ENCODE measurements around the gene ABCA13.
"Not testable (repeated sequence)": the region's sequence is repeated elsewhere in the genome, so short reads cannot be mapped to it uniquely, and the experiment has no call there.

The ABCA13 gene, protein sequence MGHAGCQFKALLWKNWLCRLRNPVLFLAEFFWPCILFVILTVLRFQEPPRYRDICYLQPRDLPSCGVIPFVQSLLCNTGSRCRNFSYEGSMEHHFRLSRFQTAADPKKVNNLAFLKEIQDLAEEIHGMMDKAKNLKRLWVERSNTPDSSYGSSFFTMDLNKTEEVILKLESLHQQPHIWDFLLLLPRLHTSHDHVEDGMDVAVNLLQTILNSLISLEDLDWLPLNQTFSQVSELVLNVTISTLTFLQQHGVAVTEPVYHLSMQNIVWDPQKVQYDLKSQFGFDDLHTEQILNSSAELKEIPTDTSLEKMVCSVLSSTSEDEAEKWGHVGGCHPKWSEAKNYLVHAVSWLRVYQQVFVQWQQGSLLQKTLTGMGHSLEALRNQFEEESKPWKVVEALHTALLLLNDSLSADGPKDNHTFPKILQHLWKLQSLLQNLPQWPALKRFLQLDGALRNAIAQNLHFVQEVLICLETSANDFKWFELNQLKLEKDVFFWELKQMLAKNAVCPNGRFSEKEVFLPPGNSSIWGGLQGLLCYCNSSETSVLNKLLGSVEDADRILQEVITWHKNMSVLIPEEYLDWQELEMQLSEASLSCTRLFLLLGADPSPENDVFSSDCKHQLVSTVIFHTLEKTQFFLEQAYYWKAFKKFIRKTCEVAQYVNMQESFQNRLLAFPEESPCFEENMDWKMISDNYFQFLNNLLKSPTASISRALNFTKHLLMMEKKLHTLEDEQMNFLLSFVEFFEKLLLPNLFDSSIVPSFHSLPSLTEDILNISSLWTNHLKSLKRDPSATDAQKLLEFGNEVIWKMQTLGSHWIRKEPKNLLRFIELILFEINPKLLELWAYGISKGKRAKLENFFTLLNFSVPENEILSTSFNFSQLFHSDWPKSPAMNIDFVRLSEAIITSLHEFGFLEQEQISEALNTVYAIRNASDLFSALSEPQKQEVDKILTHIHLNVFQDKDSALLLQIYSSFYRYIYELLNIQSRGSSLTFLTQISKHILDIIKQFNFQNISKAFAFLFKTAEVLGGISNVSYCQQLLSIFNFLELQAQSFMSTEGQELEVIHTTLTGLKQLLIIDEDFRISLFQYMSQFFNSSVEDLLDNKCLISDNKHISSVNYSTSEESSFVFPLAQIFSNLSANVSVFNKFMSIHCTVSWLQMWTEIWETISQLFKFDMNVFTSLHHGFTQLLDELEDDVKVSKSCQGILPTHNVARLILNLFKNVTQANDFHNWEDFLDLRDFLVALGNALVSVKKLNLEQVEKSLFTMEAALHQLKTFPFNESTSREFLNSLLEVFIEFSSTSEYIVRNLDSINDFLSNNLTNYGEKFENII (N-terminal part only)

DNA sequence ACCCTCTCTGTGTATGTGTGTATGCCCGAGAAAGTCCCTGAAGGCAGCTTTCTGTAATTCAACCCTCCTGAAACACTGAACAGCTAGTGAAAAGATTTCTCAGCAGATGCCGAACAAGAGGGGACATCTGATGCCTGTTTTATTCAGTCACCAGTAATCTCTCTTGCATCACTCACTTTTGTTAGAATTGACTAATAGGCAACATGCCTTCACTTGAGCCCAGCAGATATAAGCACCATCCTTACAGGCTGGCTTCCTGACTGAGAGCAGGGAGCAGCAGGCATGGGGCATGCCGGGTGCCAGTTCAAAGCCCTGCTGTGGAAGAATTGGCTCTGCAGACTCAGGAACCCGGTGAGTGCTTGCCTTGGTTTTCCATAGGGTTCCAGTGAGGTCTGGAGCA, at the start of gene ABCA13:
Gene ABCA13, plus strand, starts transcription at position 257 of the 400 bp plus-strand sequence. Its CDS starts 26 bp downstream, at position 283.
- DNase-seq, result no peak

DNA sequence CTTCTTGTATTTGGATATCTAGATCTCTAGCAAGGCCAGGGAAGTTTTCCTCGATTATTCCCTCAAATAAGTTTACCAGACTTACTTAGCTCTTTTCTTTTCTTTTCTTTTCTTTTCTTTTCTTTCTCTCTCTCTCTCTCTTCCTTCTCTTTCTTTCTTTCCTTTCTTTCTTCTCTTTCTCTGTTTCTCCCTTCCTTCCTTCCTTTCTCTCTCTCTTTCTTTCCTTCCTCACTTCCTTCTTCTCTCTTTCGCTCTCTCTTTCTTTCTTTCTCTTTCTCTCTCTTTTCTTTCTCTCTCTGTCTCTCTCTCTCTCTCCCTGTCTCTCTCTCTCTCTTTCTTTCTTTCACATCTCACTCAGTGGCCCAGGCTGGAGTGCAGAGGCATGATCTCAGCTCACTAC, 45.2 kb upstream of the ABCA13 start:
- no peak for DNase-seq

- no peak for DNase-seq
These were observed 40.6 kb upstream of the ABCA13 start for GRCh38 chr7:48130658-48131108.

DNA sequence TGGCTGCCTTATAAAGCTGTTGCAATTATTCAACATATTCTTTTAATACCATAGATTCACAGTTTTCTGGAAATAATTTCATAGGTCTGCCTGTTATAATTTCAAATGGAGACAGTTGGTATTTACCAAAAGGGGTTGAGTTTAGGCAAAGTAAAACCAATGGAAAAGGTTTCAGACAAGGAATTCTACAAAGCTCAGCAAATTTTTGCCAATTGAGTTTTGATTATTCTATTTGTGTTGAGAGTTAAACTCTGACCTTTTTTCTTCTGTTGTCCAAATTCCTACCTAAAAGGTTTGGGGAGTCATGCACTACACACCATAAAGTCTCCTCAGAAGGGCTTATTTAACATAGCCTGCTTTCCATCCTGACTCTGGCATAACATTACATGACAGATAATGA, 38.5 kb upstream of the ABCA13 start:
- DNase-seq, result no peak

- no peak for DNase-seq
These were observed 31.8 kb upstream of the ABCA13 start for GRCh38 chr7:48139459-48139858.

- no peak for DNase-seq
These were observed 31.1 kb upstream of the ABCA13 start for GRCh38 chr7:48140001-48140681.

- no peak for DNase-seq
These were observed 29.7 kb upstream of the ABCA13 start for GRCh38 chr7:48141521-48141920.

GRCh38 chr7:48144291-48144768, 26.9 kb upstream of the ABCA13 start:
- no peak for DNase-seq

- no peak for DNase-seq
These were observed 24.1 kb upstream of the ABCA13 start for GRCh38 chr7:48147078-48147591.

DNA sequence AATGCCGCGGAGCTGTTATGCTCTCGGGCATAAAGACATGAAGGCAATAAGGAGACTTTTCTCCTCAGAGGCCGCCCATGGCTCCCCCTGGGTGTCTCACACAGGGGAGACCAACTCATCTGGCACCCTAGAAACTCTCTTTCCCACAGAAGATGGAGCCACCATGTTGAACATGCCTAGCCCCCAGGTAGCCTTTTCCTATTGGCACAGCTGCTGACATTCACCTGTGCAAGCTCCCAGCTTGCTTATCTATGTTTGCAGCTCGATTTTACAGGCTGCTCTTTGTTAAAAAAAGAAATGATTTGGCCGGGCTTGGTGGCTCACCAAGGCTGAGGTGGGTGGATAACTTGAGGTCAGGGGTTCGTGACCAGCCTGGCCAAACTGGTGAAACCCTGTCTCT, 23.6 kb upstream of the ABCA13 start:
- DNase-seq, result not testable (repeated sequence)

GRCh38 chr7:48148311-48148710, 22.9 kb upstream of the ABCA13 start:
- no peak for DNase-seq

GRCh38 chr7:48149058-48149457, 22.2 kb upstream of the ABCA13 start:
- no peak for DNase-seq

GRCh38 chr7:48150086-48150485, 21.2 kb upstream of the ABCA13 start:
- no peak for DNase-seq

DNA sequence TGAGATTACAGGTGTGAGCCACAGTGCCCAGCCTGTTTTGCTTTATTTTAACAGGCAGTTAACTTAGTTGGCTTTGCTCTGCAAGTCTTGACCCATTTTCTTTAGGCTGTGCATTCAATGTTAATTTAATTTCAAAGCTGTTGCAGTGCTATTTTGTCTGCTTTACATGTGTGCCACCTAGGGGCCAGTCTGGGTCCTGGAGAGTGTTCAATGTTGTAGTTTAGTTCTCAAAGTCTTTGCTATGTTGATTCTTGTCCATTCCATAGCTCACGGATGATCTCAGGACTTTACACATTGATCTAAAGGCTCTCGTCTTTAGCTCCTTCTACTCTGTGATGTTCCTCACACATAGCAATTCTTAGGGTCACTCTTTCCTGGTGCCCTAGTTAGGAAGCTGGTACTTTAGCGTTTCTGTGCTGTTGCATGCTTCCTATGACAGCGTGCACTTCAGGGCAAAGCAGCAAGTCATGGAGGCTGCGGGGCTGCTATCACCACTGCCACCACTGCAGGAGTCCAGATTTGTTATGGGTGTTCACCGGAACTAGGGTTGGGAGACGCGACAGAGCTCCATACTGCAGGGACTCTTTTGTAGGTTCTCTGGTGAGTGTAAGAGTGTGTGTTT, 16.4 kb upstream of the ABCA13 start:
- DNase-seq, result no peak

GRCh38 chr7:48158404-48158803, 12.9 kb upstream of the ABCA13 start:
- DNase-seq, result no peak

DNA sequence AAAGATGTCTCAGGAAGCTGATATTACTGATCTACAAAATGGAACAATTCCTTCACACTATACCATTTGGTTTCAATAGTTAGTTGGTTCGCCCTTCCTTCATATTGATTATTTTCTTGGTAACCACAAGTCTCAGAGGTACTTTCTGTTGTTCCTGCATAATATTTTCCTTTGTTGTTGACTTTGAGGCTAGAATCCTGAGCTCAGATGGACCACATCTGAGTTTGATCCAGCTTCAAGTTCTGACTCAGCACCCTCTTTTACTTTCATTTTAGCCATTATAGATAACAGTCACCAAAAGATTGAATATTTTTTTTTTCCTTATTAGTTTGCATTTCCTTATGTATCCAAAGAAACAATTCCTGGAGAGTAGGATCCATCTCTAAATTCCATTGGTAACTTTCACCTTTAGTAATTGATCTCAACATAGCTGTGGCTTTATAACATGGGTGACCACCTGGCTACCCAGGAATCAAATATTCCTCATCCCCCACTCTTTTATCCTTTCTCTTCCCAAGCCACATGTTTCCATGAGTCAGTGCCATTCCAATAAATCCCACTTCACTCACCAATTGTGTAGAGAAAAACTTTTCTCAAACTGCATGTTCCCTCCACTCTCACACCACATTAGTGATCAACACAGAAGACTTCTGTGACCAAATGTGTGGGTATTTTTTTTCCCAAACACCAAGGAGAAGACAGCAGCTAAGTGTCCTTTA, 9.7 kb upstream of the ABCA13 start:
- DNase-seq, result no peak

GRCh38 chr7:48165157-48165556, 6.1 kb upstream of the ABCA13 start:
- DNase-seq, result no peak

DNA sequence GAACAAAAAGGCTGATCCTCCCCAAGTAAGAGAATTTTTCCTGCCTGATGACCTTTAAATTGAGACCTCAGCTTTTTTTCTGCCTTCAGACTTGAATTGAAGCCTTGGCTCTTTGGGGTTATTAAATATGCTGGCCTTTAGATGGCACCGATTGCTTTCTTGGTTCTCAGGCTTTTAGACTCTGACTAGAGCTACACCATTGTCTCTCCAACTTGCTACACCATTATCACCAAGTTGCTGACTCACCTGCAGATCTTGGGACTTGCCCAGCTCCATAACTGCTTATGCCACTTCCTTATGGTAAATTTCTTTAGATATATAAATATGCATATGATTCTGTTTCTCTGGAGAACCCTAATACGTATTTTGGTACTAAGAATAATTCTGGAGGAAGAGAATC, 3.1 kb upstream of the ABCA13 start:
- DNase-seq, result no peak

- DNase-seq, result no peak
These were observed 752 bp upstream of the ABCA13 start for GRCh38 chr7:48170506-48170905.

- DNase-seq, result no peak
These were observed 2.1 kb downstream of the ABCA13 start for GRCh38 chr7:48173313-48173712.

Measured in NCI-H1092 (cell line).